ENCODE results near the gene NAV3. TPM values are rescaled to one million over a fixed set of nuclear protein-coding genes. Genes with fewer than 3 reads are reported as not detected.

The NAV3 gene
- total RNA-seq, 2 experiments from 2014 or later: not detected

DNA sequence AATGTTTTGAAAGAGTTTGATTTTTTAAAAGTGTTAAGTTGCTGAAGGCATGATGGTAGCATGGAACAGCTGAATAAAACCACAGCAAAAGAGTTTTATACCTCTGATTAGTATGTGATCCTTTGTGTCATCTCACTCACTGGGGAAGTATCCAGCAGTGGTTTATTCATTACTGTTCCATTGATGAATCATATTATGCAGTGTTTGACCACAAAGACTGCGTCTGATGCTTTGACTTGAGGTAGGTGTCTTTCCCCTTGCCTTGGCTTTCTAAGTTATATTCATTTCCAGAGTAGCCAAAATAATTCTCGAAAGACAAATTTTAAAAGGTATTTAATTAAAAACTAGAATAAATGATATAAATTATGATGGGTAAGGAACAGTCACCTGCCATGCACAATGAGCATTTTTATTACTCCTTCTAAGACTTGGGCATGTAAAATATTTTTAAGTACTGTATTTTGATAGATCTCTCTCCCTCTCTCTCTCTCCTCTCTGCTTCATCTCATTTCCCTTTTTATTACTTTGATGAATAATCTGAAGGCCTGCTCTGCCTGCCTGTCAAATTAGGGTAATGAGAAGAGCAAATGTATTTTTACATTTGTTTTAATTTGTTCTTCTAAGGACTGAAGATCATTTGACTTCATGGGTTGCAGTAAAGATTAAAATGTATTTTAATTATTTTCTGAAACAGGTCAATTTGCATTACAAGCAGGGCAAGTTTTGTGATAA, 164.9 kb downstream of the NAV3 start:
- Mint-ChIP-seq H3K36me3 (no peaks in the 10 kb centered on the region), H3K9me3 (no peaks in the 10 kb centered on the region), H3K27ac (no peak overlapping the region), H3K27me3 (no peaks in the 10 kb centered on the region), H3K4me3 (no peak overlapping the region), H3K4me1 (no peaks in the 10 kb centered on the region)
- no peak for DNase-seq
- no peak for ATAC-seq (ENCODE audit: low read depth)
- POLR2A ChIA-PET: no interaction called here

DNA sequence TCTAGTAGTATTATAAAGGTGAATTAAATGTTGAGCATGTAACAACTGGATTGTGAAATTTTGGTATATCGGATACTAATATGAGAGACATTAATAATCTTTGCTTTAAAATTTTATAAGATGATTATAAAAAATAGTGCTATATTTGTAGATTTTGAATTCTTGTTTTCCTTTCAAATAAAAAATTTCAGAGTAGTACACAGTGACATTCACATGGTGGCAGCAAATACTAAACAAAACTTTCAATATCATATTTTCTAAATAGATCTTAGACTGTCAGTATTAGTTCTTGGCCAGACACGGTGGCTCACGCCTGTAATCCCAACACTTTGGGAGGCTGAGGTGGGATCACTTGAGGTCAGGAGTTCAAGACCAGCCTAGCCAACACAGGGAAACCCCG, 166.0 kb downstream of the NAV3 start:
- Mint-ChIP-seq H3K9me3 (no peaks in the 10 kb centered on the region), H3K4me3 (no peak overlapping the region), H3K36me3 (no peaks in the 10 kb centered on the region), H3K27ac (no peak overlapping the region), H3K4me1 (no peaks in the 10 kb centered on the region), H3K27me3 (no peaks in the 10 kb centered on the region)
- no peak for ATAC-seq (ENCODE audit: low read depth)
- POLR2A ChIA-PET: no interaction called here
- DNase-seq: no peak

DNA sequence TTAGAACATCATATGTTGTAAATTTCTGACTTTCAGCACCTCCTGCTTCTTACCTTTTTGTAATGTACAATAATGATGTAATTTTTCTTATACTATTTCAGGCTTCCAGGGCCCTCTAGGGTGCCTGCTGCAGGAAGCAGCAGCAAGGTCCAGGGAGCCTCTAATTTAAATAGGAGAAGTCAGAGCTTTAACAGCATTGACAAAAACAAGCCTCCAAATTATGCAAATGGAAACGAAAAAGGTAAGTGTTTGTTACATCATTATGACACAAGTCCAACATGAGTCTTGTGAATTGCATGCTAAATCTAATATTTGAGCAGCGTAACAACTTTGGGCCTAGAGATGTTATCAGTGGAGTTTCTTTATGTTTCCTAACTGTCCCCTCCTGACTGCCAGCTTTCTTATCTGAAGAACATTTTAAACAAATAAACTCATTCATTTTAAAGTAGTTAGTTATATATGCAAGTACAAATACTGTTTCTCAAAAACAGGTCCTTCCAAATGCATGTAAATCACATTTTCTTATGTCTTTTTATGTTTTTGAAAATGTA, 167.6 kb downstream of the NAV3 start:
- Mint-ChIP-seq H3K9me3 (no peaks in the 10 kb centered on the region), H3K27ac (no peak overlapping the region), H3K27me3 (no peaks in the 10 kb centered on the region), H3K4me1 (no peaks in the 10 kb centered on the region), H3K4me3 (no peak overlapping the region), H3K36me3 (no peaks in the 10 kb centered on the region)
- no peak for DNase-seq
- POLR2A ChIA-PET: no interaction called here
- no peak for ATAC-seq (ENCODE audit: low read depth)

DNA sequence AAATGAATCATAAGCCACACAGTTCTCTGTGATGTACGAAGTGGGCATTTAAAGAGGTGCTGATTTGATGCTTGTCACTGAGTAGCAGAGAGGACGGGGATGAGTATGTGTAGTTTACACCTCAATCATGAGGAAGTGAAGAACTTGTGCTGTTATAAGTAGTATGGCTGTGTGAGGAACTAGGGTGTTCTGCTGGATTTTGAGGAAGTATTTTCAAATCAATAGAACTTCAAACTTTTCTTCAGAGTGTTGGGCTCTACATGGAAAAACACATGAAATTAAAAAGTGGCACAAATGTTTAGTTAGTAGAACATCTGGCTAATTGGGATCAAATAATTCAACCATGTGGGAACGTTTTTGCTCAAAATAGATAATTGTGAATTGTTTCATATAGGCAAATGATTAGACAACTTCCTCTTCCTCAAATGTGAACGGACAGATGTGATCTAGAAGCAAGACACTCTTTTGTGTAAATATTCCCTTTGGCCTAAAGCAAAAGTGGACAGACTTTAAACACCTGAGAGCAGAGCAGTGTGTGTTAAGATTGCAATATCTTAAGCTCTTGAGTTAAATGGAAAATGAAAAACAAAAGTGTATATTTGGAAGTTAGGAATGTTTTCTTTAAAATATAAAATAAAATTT, 168.5 kb downstream of the NAV3 start:
- POLR2A ChIA-PET: no interaction called here

DNA sequence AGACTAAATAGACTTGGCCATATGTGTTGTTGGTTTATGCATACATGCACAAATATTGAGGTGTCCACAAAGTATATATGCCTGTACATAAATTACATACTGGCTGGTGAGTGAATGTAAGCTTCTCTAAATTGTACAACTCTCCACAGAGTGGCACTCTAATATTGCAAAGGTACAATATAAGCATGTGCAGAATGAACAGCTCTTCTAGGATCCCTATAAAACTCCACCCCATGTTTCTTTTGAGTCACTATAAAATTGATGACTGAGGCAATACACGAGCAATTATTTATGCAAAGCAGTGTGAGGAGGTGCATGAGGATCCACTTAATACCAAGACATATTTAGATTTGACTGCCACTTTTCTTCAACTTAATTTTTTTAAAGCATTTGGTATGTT, 172.2 kb downstream of the NAV3 start:
- POLR2A ChIA-PET: no interaction called here
- Mint-ChIP-seq H3K27me3 (no peaks in the 10 kb centered on the region), H3K9me3 (no peaks in the 10 kb centered on the region), H3K4me1 (no peaks in the 10 kb centered on the region), H3K36me3 (no peaks in the 10 kb centered on the region), H3K27ac (no peak overlapping the region), H3K4me3 (no peak overlapping the region)
- no peak for DNase-seq
- no peak for ATAC-seq (ENCODE audit: low read depth)

More for the DNA sequence above, 168.5 kb downstream of the NAV3 start:
- no peak overlapping the region for H3K4me3 Mint-ChIP-seq
- H3K27ac Mint-ChIP-seq: no peak overlapping the region
- ATAC-seq (ENCODE audit: low read depth): no peak
- no peaks in the 10 kb centered on the region for H3K36me3 Mint-ChIP-seq
- H3K9me3 Mint-ChIP-seq: no peaks in the 10 kb centered on the region
- no peak for DNase-seq
- H3K27me3 Mint-ChIP-seq: no peaks in the 10 kb centered on the region
- no peaks in the 10 kb centered on the region for H3K4me1 Mint-ChIP-seq

DNA sequence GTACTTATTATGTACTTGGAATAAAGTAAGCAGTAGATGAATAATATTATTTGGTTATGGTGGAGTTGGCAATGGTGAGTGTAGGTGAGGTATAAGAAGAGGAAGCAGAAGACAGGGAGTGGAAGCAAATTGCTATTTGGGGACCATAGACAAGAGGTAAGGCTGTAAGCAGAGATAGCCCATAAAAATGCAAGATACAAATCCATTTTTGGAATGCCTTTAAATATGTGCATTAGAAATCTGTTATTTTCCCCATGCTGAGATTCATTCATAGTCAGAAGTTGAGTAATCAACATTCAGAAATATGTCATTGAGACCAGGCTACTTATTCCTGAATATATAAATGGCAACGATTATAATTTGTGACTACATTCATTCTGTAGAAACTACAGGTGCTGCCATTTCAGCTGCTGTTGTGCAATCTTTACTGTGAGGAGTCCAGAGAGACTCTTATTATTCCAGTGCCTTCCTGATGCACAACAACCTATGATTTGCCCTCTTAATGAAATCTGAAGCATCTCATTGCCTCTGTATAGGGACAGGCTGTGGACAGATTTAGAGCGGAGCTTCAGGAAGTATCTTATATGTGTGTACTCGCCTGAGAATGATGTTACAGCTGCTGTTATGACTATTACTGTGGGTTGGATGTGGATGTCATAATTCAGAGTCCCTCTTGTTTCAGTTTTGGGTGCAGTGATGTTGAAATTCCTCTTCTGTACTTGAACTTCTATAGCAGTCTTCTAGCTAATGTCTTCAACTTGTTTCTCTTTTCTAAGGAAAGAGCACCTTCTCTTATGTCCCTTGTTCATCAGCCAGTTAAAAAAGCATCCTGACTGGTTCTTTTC, 173.8 kb downstream of the NAV3 start:
- H3K36me3 Mint-ChIP-seq: no peaks in the 10 kb centered on the region
- DNase-seq (no peak), ATAC-seq (ENCODE audit: low read depth) (no peak)
- POLR2A ChIA-PET: no interaction called here
- H3K27me3 Mint-ChIP-seq: no peaks in the 10 kb centered on the region
- no peak overlapping the region for H3K4me3 Mint-ChIP-seq
- no peaks in the 10 kb centered on the region for H3K4me1 Mint-ChIP-seq
- H3K27ac Mint-ChIP-seq: no peak overlapping the region
- H3K9me3 Mint-ChIP-seq: no peaks in the 10 kb centered on the region

DNA sequence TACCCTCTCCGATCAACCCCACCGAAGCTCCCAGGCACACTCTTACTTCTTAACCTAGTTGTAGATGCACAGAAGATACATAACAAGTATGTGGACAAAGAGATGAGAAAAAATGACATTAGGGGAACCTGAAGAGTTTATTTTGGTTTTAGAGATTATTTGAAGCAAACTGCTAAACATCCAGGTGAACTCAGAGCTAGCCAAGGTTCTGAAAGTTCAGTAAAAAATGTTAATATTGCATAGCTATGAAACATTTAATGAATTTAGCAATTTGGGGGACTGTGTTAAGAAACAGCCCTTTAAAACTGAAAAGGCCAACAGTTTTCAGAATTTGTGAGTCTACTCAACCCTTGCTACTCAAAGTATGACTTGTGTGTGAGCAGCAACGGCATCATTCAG, 174.4 kb downstream of the NAV3 start:
- H3K4me1 Mint-ChIP-seq: no peaks in the 10 kb centered on the region
- no peak overlapping the region for H3K27ac Mint-ChIP-seq
- DNase-seq: no peak
- no peak overlapping the region for H3K4me3 Mint-ChIP-seq
- ATAC-seq (ENCODE audit: low read depth): no peak
- no peaks in the 10 kb centered on the region for H3K36me3 Mint-ChIP-seq
- H3K27me3 Mint-ChIP-seq: no peaks in the 10 kb centered on the region
- H3K9me3 Mint-ChIP-seq: no peaks in the 10 kb centered on the region
- POLR2A ChIA-PET: no interaction called here

DNA sequence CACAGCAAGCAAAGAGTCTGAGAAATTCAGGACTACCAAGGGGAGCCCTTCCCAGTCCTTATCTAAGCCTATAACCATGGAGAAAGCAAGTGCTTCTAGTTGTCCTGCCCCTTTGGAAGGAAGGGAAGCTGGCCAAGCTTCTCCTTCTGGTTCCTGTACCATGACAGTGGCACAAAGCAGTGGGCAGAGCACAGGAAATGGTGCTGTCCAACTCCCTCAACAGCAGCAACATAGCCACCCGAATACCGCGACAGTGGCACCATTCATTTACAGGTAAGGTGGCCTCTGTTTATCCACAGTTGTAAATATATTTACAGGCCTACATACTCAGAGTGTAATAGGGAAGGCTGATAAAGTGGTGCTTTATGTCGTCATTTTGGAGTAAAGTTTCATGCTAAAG, 176.5 kb downstream of the NAV3 start:
- H3K4me1 Mint-ChIP-seq: no peaks in the 10 kb centered on the region
- no peak overlapping the region for H3K4me3 Mint-ChIP-seq
- DNase-seq: no peak
- no peaks in the 10 kb centered on the region for H3K36me3 Mint-ChIP-seq
- POLR2A ChIA-PET: no interaction called here
- no peaks in the 10 kb centered on the region for H3K27me3 Mint-ChIP-seq
- H3K27ac Mint-ChIP-seq: no peak overlapping the region
- H3K9me3 Mint-ChIP-seq: no peaks in the 10 kb centered on the region
- ATAC-seq (ENCODE audit: low read depth): no peak

DNA sequence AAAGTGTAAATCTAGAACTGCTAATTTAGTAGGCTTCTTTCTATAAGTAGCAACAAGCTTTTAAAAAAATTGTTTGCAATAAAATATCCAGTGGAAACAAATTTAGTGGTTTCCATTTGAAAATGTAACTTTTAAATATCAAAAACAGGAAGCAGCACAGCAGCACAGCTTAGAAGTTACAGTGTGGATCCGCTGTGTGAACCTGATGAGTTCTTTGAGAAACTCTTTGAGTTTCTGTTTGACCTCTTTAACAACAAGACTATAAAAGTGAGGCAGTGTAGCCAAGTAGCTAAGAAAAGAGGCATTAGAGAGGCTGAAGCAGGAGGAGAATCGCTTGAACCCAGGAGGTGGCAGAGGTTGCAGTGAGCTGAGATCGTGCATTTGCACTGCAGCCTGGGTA, 178.3 kb downstream of the NAV3 start:
- Mint-ChIP-seq H3K36me3 (no peaks in the 10 kb centered on the region), H3K4me1 (no peaks in the 10 kb centered on the region), H3K27me3 (no peaks in the 10 kb centered on the region), H3K4me3 (no peak overlapping the region), H3K27ac (no peak overlapping the region), H3K9me3 (peaks cover 1% of the 10 kb centered on the region)
- DNase-seq (no peak), ATAC-seq (ENCODE audit: low read depth) (no peak)
- POLR2A ChIA-PET: no interaction called here

DNA sequence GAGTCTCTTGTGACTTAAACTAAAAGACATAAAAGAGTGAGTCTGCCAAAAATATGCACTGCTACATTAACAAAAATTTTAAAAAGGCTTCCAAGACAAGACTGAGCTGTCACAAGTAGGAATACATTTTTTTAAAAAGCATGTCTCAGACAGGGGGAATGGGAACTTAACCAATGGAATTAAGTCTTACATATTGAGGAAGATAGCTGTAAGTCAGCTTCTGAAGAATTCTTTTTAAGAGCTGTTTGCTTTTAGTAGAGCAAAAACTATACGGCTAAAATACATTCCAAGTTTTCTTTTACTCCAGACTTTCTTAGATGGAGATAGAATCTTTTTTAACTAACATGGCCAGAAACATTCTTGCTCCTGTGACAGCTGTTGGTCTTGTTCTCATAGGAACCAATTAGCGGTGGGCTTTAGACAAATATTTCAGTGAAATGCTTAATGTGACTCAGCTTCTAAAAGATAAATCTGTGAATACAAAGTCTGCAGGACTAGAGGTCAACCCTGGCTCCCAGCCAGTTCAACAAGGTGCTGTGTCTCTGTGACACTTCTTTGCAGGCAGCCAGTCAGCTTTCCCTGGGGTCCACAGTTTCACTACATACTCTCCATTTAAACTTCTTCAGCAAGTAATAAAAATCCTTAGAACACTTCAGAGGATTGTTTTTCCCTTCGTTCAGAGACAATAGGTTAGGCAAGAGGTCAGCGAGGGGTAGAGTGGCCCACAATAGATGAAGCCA, 187.6 kb downstream of the NAV3 start:
- no peaks in the 10 kb centered on the region for H3K27me3 Mint-ChIP-seq
- H3K4me3 Mint-ChIP-seq: no peak overlapping the region
- no peak overlapping the region for H3K27ac Mint-ChIP-seq
- DNase-seq (no peak), ATAC-seq (ENCODE audit: low read depth) (no peak)
- POLR2A ChIA-PET: no interaction called here
- H3K9me3 Mint-ChIP-seq: peaks cover 3% of the 10 kb centered on the region
- no peaks in the 10 kb centered on the region for H3K4me1 Mint-ChIP-seq
- no peaks in the 10 kb centered on the region for H3K36me3 Mint-ChIP-seq

DNA sequence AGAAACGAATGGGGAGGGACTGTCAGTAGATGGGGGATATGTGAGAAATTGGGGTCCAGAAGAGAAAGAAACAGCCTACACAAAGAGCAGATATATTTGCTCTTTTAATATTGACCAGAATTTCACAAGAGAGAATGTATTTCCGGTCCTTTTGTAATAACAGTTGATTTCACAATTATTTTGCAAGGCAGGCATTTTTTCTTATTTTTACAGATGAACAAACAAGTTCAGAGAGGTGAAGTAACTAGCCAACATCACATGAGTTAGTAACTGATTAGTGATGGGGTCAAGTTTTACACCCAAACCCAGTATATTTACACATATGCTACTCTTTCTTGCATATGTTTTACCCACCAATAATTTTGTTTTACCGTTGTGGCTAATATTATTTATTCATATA, 188.2 kb downstream of the NAV3 start:
- DNase-seq: no peak
- peaks cover 2% of the 10 kb centered on the region for H3K9me3 Mint-ChIP-seq
- no peak for ATAC-seq (ENCODE audit: low read depth)
- no peaks in the 10 kb centered on the region for H3K4me1 Mint-ChIP-seq
- no peak overlapping the region for H3K27ac Mint-ChIP-seq
- POLR2A ChIA-PET: no interaction called here
- H3K27me3 Mint-ChIP-seq: no peaks in the 10 kb centered on the region
- H3K4me3 Mint-ChIP-seq: no peak overlapping the region
- no peaks in the 10 kb centered on the region for H3K36me3 Mint-ChIP-seq

DNA sequence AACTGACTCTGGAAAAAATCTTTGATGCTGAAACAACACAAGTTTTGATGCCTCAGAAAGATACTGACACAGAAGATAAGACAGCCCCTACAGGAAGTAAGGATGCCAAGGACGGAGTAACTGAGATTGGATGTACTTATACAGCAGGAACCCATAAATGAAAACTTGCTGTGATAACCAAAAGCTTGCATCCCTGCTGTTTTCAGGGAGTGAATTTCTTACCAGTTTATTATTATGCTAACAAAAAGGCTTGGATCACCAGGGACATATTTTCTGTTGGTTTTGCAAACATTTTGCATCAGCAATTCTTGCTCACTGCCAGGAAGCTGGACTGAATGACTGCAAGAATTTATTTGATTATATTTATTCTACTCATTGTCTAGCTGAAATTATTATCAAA, 197.7 kb downstream of the NAV3 start:
- POLR2A ChIA-PET: no interaction called here
- no peaks in the 10 kb centered on the region for H3K36me3 Mint-ChIP-seq
- no peaks in the 10 kb centered on the region for H3K27me3 Mint-ChIP-seq
- H3K27ac Mint-ChIP-seq: no peak overlapping the region
- ATAC-seq (ENCODE audit: low read depth) (no peak), DNase-seq (no peak)
- no peaks in the 10 kb centered on the region for H3K4me1 Mint-ChIP-seq
- no peak overlapping the region for H3K4me3 Mint-ChIP-seq
- peaks cover 6% of the 10 kb centered on the region for H3K9me3 Mint-ChIP-seq

DNA sequence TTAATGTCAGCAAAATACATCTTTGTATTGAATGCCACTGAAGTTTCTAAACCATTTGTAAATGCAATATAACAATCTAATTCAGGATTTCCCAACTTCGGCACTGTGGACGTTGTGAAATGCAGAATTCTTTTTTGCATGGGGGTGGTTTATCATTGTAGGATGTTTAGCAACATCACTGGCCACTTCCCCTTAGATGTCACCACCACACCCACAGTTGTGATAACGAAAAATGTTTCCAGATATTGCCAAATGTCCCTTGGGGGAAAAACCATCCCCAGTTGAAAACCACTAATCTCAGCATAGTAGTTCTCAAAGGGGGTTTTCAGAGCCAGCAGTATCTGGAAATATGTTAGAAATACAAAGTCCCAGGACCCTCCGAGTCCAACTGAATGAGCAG, 203.3 kb downstream of the NAV3 start:
- H3K4me3 Mint-ChIP-seq: no peak overlapping the region
- no peaks in the 10 kb centered on the region for H3K27me3 Mint-ChIP-seq
- no peaks in the 10 kb centered on the region for H3K36me3 Mint-ChIP-seq
- H3K4me1 Mint-ChIP-seq: no peaks in the 10 kb centered on the region
- H3K9me3 Mint-ChIP-seq: no peaks in the 10 kb centered on the region
- H3K27ac Mint-ChIP-seq: no peak overlapping the region
- ATAC-seq (ENCODE audit: low read depth) (no peak), DNase-seq (no peak)
- POLR2A ChIA-PET: no interaction called here
